Ovary (tissue), 3 donors: ENCODE measurements around the gene PCSK2.

Source experiments
- EP300 ChIP-seq: sonication (generic); formaldehyde crosslinking; IDR thresholded peaks from one replicate; pipeline ENCODE4 v1.6.1; 2017; ENCODE audit warnings: antibody characterized with exemption
- POLR2A ChIP-seq: fragments of 450-650 bp; IDR thresholded peaks from one replicate; pipeline ENCODE4 v1.6.1; 2017; ENCODE audit warnings: antibody characterized with exemption, mild to moderate bottlenecking, moderate library complexity
- TF ChIP-seq, protein P1 (sequence below), 3 donors: fragments of 450-650 bp in 2 of 3; fragments of 200-600 bp in 1 of 3; IDR thresholded peaks; one replicate each; pipeline versions ENCODE4 v1.5.1 to v1.8.0; 2016 to 2022; ENCODE audit warnings: antibody characterized with exemption in 3 of 3, mild to moderate bottlenecking in 1 of 3
- donor health status: DM: no; HTN: no; CAD: no.

DNA sequence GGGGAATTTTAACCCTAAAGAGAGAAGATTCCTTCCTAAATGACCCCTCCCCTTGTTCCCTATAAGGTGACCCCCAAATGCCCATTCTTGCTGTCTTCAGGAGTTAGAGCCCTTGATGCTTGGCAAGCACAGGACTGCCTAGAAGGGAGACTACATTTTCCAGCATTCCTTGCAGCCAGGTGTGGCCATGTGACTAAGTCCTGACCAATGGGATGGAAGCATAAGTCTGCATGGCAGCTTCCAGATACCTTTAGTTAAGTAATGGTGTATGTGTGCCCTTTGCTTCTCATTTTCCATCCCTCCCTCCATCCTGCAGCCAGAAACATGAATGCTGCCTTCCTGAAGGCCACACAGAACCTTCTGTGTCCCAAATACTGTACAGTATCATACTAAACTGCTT, 298.8 kb downstream of the PCSK2 start:
- TF ChIP-seq POLR2A (no peak), EP300 (no peak)
- TF ChIP-seq, protein P1, sequence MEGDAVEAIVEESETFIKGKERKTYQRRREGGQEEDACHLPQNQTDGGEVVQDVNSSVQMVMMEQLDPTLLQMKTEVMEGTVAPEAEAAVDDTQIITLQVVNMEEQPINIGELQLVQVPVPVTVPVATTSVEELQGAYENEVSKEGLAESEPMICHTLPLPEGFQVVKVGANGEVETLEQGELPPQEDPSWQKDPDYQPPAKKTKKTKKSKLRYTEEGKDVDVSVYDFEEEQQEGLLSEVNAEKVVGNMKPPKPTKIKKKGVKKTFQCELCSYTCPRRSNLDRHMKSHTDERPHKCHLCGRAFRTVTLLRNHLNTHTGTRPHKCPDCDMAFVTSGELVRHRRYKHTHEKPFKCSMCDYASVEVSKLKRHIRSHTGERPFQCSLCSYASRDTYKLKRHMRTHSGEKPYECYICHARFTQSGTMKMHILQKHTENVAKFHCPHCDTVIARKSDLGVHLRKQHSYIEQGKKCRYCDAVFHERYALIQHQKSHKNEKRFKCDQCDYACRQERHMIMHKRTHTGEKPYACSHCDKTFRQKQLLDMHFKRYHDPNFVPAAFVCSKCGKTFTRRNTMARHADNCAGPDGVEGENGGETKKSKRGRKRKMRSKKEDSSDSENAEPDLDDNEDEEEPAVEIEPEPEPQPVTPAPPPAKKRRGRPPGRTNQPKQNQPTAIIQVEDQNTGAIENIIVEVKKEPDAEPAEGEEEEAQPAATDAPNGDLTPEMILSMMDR (IDR thresholded peaks at IDR 0.05): no peak
